ENCODE data around the gene CNDP2.

The CNDP2 gene

DNA sequence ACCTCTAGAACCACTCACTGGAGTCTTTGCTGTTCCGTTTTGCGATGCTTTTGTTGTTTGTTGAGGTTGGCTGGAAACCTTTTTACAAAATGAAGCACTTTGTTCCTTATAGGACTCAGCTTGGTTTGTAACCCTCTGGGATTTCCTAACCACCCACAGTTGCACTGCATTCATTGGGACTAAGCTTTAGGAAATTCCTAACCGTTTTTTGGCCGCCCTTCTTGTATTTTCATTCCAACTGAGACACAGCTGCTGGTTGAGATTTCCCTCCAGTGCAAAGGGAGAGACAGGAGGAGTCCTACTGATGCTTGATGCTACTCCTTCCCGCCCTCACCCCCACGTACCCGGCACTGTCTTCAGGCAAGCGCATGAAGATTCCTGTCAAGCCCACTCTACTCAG lies 32.9 kb upstream of the CNDP2 start:
- no peak for DNase-seq
- no peak for TF ChIP-seq CTCF (IDR thresholded peaks at IDR 0.05)
- Mint-ChIP-seq H3K4me3 (no peak overlapping the region), H3K27me3 (ENCODE audit: low read depth, poor library complexity) (peaks cover 31% of the 10 kb centered on the region), H3K27ac (no peak overlapping the region), H3K4me1 (peaks cover 19% of the 10 kb centered on the region), H3K9me3 (peaks cover 9% of the 10 kb centered on the region), H3K36me3 (ENCODE audit: low read depth) (no peaks in the 10 kb centered on the region)

- peaks cover 24% of the 10 kb centered on the region for H3K27me3 Mint-ChIP-seq (ENCODE audit: low read depth, poor library complexity)
- H3K4me3 Mint-ChIP-seq = no peak overlapping the region
These were observed 32.2 kb upstream of the CNDP2 start for GRCh38 chr18:74463983-74464382.

GRCh38 chr18:74465775-74466174 lies 30.4 kb upstream of the CNDP2 start:
- TF ChIP-seq CTCF (IDR thresholded peaks at IDR 0.05) = no peak
- peaks cover 24% of the 10 kb centered on the region for H3K4me1 Mint-ChIP-seq
- H3K4me3 Mint-ChIP-seq = no peak overlapping the region
- peaks cover 9% of the 10 kb centered on the region for H3K36me3 Mint-ChIP-seq (ENCODE audit: low read depth)
- H3K9me3 Mint-ChIP-seq = peaks cover 25% of the 10 kb centered on the region
- H3K27ac Mint-ChIP-seq = no peak overlapping the region
- H3K27me3 Mint-ChIP-seq (ENCODE audit: low read depth, poor library complexity) = peaks cover 6% of the 10 kb centered on the region
- DNase-seq = no peak

More at GRCh38 chr18:74463983-74464382, 32.2 kb upstream of the CNDP2 start:
- TF ChIP-seq CTCF (IDR thresholded peaks at IDR 0.05) = no peak
- DNase-seq = no peak
- no peak overlapping the region for H3K27ac Mint-ChIP-seq
- peaks cover 23% of the 10 kb centered on the region for H3K4me1 Mint-ChIP-seq
- no peaks in the 10 kb centered on the region for H3K36me3 Mint-ChIP-seq (ENCODE audit: low read depth)
- H3K9me3 Mint-ChIP-seq = peaks cover 13% of the 10 kb centered on the region

DNA sequence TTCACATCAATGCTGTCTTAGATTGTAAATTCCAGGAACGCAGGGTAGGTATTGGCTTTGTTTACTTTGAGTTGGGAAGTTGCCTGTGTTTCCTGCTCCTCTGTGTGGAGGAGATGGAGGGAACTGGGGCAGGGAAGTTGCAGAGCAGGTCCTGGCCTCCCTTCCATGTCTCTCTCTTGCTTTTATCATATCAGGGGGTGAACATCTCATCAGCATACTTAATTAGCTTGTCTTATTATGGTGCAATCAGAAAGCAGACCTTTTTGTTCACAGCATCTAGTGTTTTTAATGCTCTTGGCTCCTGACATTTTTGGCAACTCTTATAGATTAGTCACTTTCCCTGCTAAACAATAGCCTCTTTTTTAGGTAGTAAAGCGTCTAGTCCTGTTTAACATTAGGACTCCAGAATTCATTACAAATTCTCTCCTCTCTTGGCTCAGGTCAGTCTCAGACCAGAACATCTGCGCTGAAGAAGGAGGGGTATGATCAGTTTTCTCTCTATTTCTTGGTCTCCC lies 27.6 kb upstream of the CNDP2 start:
- Mint-ChIP-seq H3K27ac (no peak overlapping the region), H3K4me1 (peaks cover 24% of the 10 kb centered on the region), H3K36me3 (ENCODE audit: low read depth) (peaks cover 9% of the 10 kb centered on the region), H3K9me3 (peaks cover 25% of the 10 kb centered on the region), H3K27me3 (ENCODE audit: low read depth, poor library complexity) (no peaks in the 10 kb centered on the region), H3K4me3 (no peak overlapping the region)
- DNase-seq = no peak
- no peak for TF ChIP-seq CTCF (IDR thresholded peaks at IDR 0.05)

GRCh38 chr18:74472312-74472711 lies 23.9 kb upstream of the CNDP2 start:
- Mint-ChIP-seq H3K4me3 (no peak overlapping the region), H3K27ac (no peak overlapping the region), H3K36me3 (ENCODE audit: low read depth) (peaks cover 9% of the 10 kb centered on the region), H3K27me3 (ENCODE audit: low read depth, poor library complexity) (peaks cover 7% of the 10 kb centered on the region), H3K9me3 (peaks cover 18% of the 10 kb centered on the region), H3K4me1 (peaks cover 23% of the 10 kb centered on the region)
- TF ChIP-seq CTCF (IDR thresholded peaks at IDR 0.05) = no peak
- DNase-seq = no peak

DNA sequence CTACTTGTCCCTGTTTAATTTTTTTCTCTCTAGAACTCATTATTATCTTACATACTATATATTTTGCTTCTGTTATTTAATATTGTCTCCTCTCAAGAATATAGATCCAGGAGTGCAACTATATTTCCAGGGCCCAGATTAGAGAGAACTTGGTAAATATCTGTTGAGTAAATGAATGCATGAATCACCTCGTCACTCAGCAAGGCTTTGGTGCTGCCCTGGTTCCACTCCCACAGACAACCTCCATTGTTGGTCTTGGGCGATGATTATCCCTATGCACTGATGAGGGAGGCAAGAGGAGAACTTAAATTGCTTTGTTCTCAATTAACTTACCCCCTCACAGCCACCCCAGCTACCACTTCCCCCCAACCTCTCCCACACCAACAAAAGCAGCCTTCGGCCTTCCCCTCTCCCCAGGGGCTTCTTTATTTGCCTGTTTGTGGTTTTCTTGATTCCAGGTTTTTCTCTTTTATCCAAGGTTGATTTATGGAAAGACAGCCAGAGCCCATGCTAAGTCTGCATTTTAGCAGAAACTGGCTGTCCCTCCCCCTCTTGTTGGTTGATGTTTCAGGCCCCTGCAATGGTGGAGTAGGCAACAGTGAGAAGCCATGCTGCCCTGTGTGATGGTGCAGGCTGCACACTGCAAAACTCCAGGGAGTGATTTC lies 22.1 kb upstream of the CNDP2 start:
- peaks cover 16% of the 10 kb centered on the region for H3K4me1 Mint-ChIP-seq
- peaks cover 12% of the 10 kb centered on the region for H3K9me3 Mint-ChIP-seq
- no peak overlapping the region for H3K4me3 Mint-ChIP-seq
- TF ChIP-seq CTCF (IDR thresholded peaks at IDR 0.05) = no peak
- H3K27ac Mint-ChIP-seq = no peak overlapping the region
- H3K27me3 Mint-ChIP-seq (ENCODE audit: low read depth, poor library complexity) = peaks cover 7% of the 10 kb centered on the region
- no peak for DNase-seq
- peaks cover 9% of the 10 kb centered on the region for H3K36me3 Mint-ChIP-seq (ENCODE audit: low read depth)
